SK-N-SH (cell line): ENCODE measurements around the gene IQGAP2.

Experiments
- CHD2 ChIP-seq: fragments of 150-350 bp; IDR thresholded peaks from 2 replicates; pipeline ENCODE4 v1.6.1; 2018; ENCODE audit warnings: low read length; ENCODE audit not compliant: partially characterized antibody
- ELF1 ChIP-seq: IDR thresholded peaks from 2 replicates; pipeline ENCODE4 v1.4.0; 2012
- EP300 ChIP-seq, 2 experiments: IDR thresholded peaks; 2 replicates each; pipeline versions ENCODE4 v1.4.0 to v1.6.1; 2012; ENCODE audit warnings: borderline replicate concordance in 1 of 2, low read depth in 1 of 2, low read length in 1 of 2
- EZH2phosphoT487 ChIP-seq: fragments of 200-600 bp; sonication (generic); IDR thresholded peaks from 2 replicates; pipeline ENCODE4 v1.6.1; 2017; ENCODE audit warnings: low read depth, mixed run types, mild to moderate bottlenecking, antibody characterized with exemption, moderate library complexity, borderline replicate concordance
- FOXM1 ChIP-seq: IDR thresholded peaks from 2 replicates; pipeline ENCODE4 v1.4.0; 2012; ENCODE audit warnings: low read depth, mild to moderate bottlenecking
- GABPA ChIP-seq: IDR thresholded peaks from 2 replicates; pipeline ENCODE4 v1.4.0; 2012; ENCODE audit warnings: low read depth, mild to moderate bottlenecking
- MEF2A ChIP-seq: IDR thresholded peaks from 2 replicates; pipeline ENCODE4 v1.4.0; 2012; ENCODE audit warnings: low read depth, borderline replicate concordance
- POLR2AphosphoS5 ChIP-seq: IDR thresholded peaks from 2 replicates; pipeline ENCODE4 v1.6.1; 2012; ENCODE audit warnings: low read depth, low read length
- RAD21 ChIP-seq: IDR thresholded peaks from 2 replicates; pipeline ENCODE4 v1.6.1; 2012; ENCODE audit warnings: mild to moderate bottlenecking, low read length
- TCF12 ChIP-seq: IDR thresholded peaks from 2 replicates; pipeline ENCODE4 v1.4.0; 2012
- TF ChIP-seq, protein P1 (sequence below): IDR thresholded peaks from 2 replicates; pipeline ENCODE4 v1.6.1; 2012; ENCODE audit warnings: mild to moderate bottlenecking, low read depth, low read length, moderate library complexity
- TF ChIP-seq, protein P2 (sequence below): fragments of 200-600 bp; sonication (generic); IDR thresholded peaks from 2 replicates; pipeline ENCODE4 v1.6.1; 2017; ENCODE audit warnings: antibody characterized with exemption, mild to moderate bottlenecking, moderate library complexity
- TF ChIP-seq, protein P3 (sequence below): IDR thresholded peaks from 2 replicates; pipeline ENCODE4 v1.4.0; 2012; ENCODE audit warnings: low read depth, borderline replicate concordance
- TF ChIP-seq, protein P4 (sequence below): fragments of 150-350 bp; IDR thresholded peaks from 2 replicates; pipeline ENCODE4 v1.6.1; 2016; ENCODE audit warnings: mild to moderate bottlenecking, low read depth, low read length

DNA sequence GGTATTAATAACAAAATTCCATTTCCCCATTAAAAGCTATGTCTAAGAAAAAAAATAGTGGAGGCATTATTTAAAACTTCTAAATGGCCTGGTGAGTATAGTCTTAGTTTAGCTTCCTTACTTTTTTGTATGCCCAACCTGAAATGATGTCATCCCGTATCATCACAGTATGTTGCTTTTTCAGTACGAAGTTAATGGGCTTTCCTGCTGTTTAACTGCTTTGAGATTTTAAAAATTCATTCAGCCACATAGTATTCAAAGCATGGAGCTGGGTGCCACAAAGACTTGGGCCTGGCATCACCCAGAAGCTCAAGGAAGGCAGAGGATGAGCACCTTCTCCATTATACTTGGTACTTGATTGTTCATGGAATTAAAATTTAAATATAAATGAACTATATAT lies 212.7 kb downstream of the IQGAP2 start:
- no peak for TF ChIP-seq ELF1
- no peak for TF ChIP-seq FOXM1
- no peak for TF ChIP-seq TCF12
- TF ChIP-seq, protein P1, sequence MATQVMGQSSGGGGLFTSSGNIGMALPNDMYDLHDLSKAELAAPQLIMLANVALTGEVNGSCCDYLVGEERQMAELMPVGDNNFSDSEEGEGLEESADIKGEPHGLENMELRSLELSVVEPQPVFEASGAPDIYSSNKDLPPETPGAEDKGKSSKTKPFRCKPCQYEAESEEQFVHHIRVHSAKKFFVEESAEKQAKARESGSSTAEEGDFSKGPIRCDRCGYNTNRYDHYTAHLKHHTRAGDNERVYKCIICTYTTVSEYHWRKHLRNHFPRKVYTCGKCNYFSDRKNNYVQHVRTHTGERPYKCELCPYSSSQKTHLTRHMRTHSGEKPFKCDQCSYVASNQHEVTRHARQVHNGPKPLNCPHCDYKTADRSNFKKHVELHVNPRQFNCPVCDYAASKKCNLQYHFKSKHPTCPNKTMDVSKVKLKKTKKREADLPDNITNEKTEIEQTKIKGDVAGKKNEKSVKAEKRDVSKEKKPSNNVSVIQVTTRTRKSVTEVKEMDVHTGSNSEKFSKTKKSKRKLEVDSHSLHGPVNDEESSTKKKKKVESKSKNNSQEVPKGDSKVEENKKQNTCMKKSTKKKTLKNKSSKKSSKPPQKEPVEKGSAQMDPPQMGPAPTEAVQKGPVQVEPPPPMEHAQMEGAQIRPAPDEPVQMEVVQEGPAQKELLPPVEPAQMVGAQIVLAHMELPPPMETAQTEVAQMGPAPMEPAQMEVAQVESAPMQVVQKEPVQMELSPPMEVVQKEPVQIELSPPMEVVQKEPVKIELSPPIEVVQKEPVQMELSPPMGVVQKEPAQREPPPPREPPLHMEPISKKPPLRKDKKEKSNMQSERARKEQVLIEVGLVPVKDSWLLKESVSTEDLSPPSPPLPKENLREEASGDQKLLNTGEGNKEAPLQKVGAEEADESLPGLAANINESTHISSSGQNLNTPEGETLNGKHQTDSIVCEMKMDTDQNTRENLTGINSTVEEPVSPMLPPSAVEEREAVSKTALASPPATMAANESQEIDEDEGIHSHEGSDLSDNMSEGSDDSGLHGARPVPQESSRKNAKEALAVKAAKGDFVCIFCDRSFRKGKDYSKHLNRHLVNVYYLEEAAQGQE: no peak
- TF ChIP-seq, protein P2, sequence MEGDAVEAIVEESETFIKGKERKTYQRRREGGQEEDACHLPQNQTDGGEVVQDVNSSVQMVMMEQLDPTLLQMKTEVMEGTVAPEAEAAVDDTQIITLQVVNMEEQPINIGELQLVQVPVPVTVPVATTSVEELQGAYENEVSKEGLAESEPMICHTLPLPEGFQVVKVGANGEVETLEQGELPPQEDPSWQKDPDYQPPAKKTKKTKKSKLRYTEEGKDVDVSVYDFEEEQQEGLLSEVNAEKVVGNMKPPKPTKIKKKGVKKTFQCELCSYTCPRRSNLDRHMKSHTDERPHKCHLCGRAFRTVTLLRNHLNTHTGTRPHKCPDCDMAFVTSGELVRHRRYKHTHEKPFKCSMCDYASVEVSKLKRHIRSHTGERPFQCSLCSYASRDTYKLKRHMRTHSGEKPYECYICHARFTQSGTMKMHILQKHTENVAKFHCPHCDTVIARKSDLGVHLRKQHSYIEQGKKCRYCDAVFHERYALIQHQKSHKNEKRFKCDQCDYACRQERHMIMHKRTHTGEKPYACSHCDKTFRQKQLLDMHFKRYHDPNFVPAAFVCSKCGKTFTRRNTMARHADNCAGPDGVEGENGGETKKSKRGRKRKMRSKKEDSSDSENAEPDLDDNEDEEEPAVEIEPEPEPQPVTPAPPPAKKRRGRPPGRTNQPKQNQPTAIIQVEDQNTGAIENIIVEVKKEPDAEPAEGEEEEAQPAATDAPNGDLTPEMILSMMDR: no peak
- TF ChIP-seq EP300 (IDR thresholded peaks at IDR 0.05; ENCODE audit: borderline replicate concordance in 1 of 2, low read depth in 1 of 2, low read length in 1 of 2): no peak
- TF ChIP-seq EZH2phosphoT487: no peak
- TF ChIP-seq MEF2A: no peak
- TF ChIP-seq RAD21: no peak
- no peak for TF ChIP-seq POLR2AphosphoS5
- no peak for TF ChIP-seq GABPA
- TF ChIP-seq, protein P3, sequence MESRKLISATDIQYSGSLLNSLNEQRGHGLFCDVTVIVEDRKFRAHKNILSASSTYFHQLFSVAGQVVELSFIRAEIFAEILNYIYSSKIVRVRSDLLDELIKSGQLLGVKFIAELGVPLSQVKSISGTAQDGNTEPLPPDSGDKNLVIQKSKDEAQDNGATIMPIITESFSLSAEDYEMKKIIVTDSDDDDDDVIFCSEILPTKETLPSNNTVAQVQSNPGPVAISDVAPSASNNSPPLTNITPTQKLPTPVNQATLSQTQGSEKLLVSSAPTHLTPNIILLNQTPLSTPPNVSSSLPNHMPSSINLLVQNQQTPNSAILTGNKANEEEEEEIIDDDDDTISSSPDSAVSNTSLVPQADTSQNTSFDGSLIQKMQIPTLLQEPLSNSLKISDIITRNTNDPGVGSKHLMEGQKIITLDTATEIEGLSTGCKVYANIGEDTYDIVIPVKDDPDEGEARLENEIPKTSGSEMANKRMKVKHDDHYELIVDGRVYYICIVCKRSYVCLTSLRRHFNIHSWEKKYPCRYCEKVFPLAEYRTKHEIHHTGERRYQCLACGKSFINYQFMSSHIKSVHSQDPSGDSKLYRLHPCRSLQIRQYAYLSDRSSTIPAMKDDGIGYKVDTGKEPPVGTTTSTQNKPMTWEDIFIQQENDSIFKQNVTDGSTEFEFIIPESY: no peak
- TF ChIP-seq, protein P4, sequence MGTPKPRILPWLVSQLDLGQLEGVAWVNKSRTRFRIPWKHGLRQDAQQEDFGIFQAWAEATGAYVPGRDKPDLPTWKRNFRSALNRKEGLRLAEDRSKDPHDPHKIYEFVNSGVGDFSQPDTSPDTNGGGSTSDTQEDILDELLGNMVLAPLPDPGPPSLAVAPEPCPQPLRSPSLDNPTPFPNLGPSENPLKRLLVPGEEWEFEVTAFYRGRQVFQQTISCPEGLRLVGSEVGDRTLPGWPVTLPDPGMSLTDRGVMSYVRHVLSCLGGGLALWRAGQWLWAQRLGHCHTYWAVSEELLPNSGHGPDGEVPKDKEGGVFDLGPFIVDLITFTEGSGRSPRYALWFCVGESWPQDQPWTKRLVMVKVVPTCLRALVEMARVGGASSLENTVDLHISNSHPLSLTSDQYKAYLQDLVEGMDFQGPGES: no peak
- no peak for TF ChIP-seq CHD2
